IPS DF 19.7 (cell line): ENCODE measurements around the gene C10orf62.
A peak's percentile ranks its signal among the peaks of the same experiment; 100 is the strongest.
"Not testable (repeated sequence)": the region's sequence is repeated elsewhere in the genome, so short reads cannot be mapped to it uniquely, and the experiment has no call there.

Source experiments
- DNase-seq: peaks from one replicate; pipeline ENCODE4 v3.0.0-alpha.2; 2013; ENCODE audit warnings: low read depth, low spot score

Gene C10orf62

GRCh38 chr10:97627731-97628130 is 38.2 kb downstream of the C10orf62 start:
- no peak for DNase-seq

GRCh38 chr10:97628228-97628627 is 38.7 kb downstream of the C10orf62 start:
- DNase-seq: no peak

- no peak for DNase-seq
These were observed 39.8 kb downstream of the C10orf62 start for GRCh38 chr10:97629289-97629688.

- no peak for DNase-seq
These were observed 41.6 kb downstream of the C10orf62 start for GRCh38 chr10:97631098-97631497.

- DNase-seq: peak; percentile 86
These were observed 43.7 kb downstream of the C10orf62 start, which contains the start of gene MORN4 for GRCh38 chr10:97632949-97633884. Gene MORN4, minus strand, starts transcription at chr10:97633500. Its CDS starts 13,847 bp downstream, at chr10:97619653.

- DNase-seq: no peak
These were observed 44.4 kb downstream of the C10orf62 start for GRCh38 chr10:97633921-97634320.

GRCh38 chr10:97635577-97635976 is 46.1 kb downstream of the C10orf62 start:
- DNase-seq: no peak

- DNase-seq: not testable (repeated sequence)
These were observed 49.6 kb downstream of the C10orf62 start for GRCh38 chr10:97639090-97639489.

GRCh38 chr10:97640174-97640867 is 50.8 kb downstream of the C10orf62 start, which contains the start of gene PI4K2A:
Gene PI4K2A, plus strand, starts transcription at chr10:97640671. Its CDS starts 72 bp downstream, at chr10:97640743.
- DNase-seq: peak; percentile 95
